ENCODE measurements around the gene PCDHAC1. TPM values are rescaled to one million over a fixed set of nuclear protein-coding genes. Genes with fewer than 3 reads are reported as not detected.
"Not testable (repeated sequence)": the region's sequence is repeated elsewhere in the genome, so short reads cannot be mapped to it uniquely, and the experiment has no call there.

The PCDHAC1 gene, protein sequence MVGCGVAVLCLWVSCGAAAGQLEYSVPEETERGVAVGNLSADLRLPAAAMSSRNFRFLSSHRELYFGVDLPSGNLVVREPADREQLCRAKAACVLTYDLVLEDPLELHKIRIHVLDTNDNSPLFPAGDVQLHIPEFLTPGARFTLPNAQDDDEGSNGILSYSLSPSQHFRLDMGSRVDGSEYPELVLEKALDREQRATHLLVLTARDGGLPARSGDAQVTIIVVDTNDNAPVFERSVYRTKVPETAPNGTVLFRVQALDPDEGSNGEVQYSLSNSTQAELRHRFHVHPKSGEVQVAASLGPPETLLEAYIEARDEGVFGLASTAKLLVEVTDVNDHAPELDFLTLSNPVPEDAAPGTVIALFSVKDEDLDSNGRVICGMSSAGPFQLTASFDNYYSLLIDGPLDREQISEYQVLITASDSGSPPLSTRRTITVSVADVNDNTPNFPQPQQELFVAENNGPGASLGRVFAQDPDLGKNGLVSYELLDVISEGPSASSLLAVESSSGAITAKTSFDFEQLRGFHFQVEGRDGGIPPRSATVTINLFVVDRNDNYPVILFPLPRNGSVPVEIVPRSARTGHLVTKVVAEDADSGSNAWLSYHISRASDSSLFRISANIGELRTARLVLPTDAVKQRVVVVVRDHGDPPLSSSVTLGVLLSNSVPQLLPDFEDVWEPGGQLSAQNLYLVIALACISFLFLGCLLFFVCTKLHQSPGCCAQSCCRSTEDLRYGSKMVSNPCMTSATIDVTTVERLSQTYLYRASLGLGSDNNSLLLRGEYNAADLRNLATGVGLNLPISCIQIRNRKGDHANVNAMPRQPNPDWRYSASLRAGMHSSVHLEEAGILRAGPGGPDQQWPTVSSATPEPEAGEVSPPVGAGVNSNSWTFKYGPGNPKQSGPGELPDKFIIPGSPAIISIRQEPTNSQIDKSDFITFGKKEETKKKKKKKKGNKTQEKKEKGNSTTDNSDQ
- polyA plus RNA-seq (2013, experiment 1 of 4) = 2.5 TPM
- polyA plus RNA-seq (2013, experiment 2 of 4) = 2.3 TPM
- polyA plus RNA-seq (2013, experiment 3 of 4) = 2.0 TPM
- 2.5 TPM for polyA plus RNA-seq (2013, experiment 4 of 4)

- H3K4me3 ChIP-seq (ENCODE audit: insufficient read depth, low read depth, low read length) = peak within 1 kb of the TSS; percentile 46
- no peak within 1 kb of the TSS for H3K27ac ChIP-seq (ENCODE audit: insufficient read depth, low read depth, low read length, poor library complexity, severe bottlenecking)
- no peaks in the 10 kb centered on the region for H3K36me3 ChIP-seq (ENCODE audit: control insufficient read depth, insufficient read depth, low read length)
- WGBS, 2 experiments = 3% methylated on average over 40 to 41 of the region's 41 CpGs
- H3K27me3 ChIP-seq (ENCODE audit: control insufficient read depth, insufficient read depth, low read length, poor library complexity, severe bottlenecking) = peaks cover 41% of the 10 kb centered on the region
- no peaks in the 10 kb centered on the region for H3K9me3 ChIP-seq (ENCODE audit: control insufficient read depth, low read length)
- H3K4me1 ChIP-seq (ENCODE audit: control insufficient read depth, insufficient read depth, low read length) = no peaks in the 10 kb centered on the region
Measured at GRCh38 chr5:140925806-140926442, at the start of gene PCDHAC1. Gene PCDHAC1, plus strand, starts transcription at chr5:140926299. Its CDS starts 594 bp downstream, at chr5:140926893.

GRCh38 chr5:140876541-140877261 is 49.4 kb upstream of the PCDHAC1 start:
- not testable (repeated sequence) for H3K4me1 ChIP-seq (ENCODE audit: control insufficient read depth, insufficient read depth, low read length); H3K9me3 ChIP-seq (ENCODE audit: control insufficient read depth, low read length); H3K27me3 ChIP-seq (ENCODE audit: control insufficient read depth, insufficient read depth, low read length, poor library complexity, severe bottlenecking); H3K27ac ChIP-seq (ENCODE audit: insufficient read depth, low read depth, low read length, poor library complexity, severe bottlenecking); H3K4me3 ChIP-seq (ENCODE audit: insufficient read depth, low read depth, low read length)
- WGBS, 2 experiments = 96 to 97% methylated on average over 80 of the region's 80 CpGs
- H3K36me3 ChIP-seq (ENCODE audit: control insufficient read depth, insufficient read depth, low read length) = peaks cover 11% of the 10 kb centered on the region

- no peak overlapping the region for H3K4me3 ChIP-seq (ENCODE audit: insufficient read depth, low read depth, low read length)
- no peaks in the 10 kb centered on the region for H3K27me3 ChIP-seq (ENCODE audit: control insufficient read depth, insufficient read depth, low read length, poor library complexity, severe bottlenecking)
- H3K4me1 ChIP-seq (ENCODE audit: control insufficient read depth, insufficient read depth, low read length) = no peaks in the 10 kb centered on the region
- H3K36me3 ChIP-seq (ENCODE audit: control insufficient read depth, insufficient read depth, low read length) = peaks cover 11% of the 10 kb centered on the region
- H3K9me3 ChIP-seq (ENCODE audit: control insufficient read depth, low read length) = no peaks in the 10 kb centered on the region
- 97% methylated on average over 37 of the region's 37 CpGs for WGBS, 2 experiments
- no peak overlapping the region for H3K27ac ChIP-seq (ENCODE audit: insufficient read depth, low read depth, low read length, poor library complexity, severe bottlenecking)
Measured at GRCh38 chr5:140877262-140877581, 48.9 kb upstream of the PCDHAC1 start.

DNA sequence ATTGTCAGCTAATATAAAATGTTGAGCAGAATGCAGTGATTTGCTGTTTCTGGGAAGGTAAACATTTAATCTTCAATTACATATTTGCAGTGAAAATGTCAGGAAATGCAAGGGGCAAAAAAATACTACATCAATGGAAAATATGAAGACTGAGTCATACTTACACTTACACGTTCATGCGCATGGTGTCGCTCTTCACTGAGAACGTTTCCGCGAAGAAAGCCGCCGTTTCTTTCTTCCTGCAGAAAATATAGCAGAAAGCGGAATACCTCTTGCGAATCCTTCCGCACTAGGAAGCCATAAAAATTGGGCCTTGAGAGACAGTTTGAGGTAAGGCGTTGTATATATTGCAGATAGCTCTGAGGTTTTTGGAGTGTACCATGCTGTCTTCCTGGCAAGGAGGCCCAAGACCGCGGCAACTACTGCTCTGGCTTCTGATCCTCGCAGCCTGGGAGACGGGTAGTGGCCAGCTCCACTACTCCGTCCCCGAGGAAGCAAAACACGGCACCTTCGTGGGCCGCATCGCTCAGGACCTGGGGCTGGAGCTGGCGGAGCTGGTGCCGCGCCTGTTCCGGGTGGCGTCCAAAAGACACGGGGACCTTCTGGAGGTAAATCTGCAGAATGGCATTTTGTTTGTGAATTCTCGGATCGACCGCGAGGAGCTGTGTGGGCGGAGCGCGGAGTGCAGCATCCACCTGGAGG is 44.1 kb upstream of the PCDHAC1 start, which contains the start of gene PCDHA13:
Gene PCDHA13 (plus strand): TSS at position 236 of the 702 bp plus-strand sequence. CDS start 145 bp downstream, at position 381.
- H3K27ac ChIP-seq (ENCODE audit: insufficient read depth, low read depth, low read length, poor library complexity, severe bottlenecking) = no peak within 1 kb of the TSS
- peaks cover 9% of the 10 kb centered on the region for H3K36me3 ChIP-seq (ENCODE audit: control insufficient read depth, insufficient read depth, low read length)
- no peaks in the 10 kb centered on the region for H3K27me3 ChIP-seq (ENCODE audit: control insufficient read depth, insufficient read depth, low read length, poor library complexity, severe bottlenecking)
- WGBS, 2 experiments = 67 to 72% methylated on average over 28 to 29 of the region's 35 CpGs
- H3K4me1 ChIP-seq (ENCODE audit: control insufficient read depth, insufficient read depth, low read length) = no peaks in the 10 kb centered on the region
- peak within 1 kb of the TSS; percentile 34 for H3K4me3 ChIP-seq (ENCODE audit: insufficient read depth, low read depth, low read length)
- no peaks in the 10 kb centered on the region for H3K9me3 ChIP-seq (ENCODE audit: control insufficient read depth, low read length)

GRCh38 chr5:140882591-140882899 is 43.6 kb upstream of the PCDHAC1 start:
- no peaks in the 10 kb centered on the region for H3K4me1 ChIP-seq (ENCODE audit: control insufficient read depth, insufficient read depth, low read length)
- H3K27ac ChIP-seq (ENCODE audit: insufficient read depth, low read depth, low read length, poor library complexity, severe bottlenecking) = no peak overlapping the region
- WGBS, 2 experiments = 73 to 74% methylated on average over 12 of the region's 12 CpGs
- H3K9me3 ChIP-seq (ENCODE audit: control insufficient read depth, low read length) = no peaks in the 10 kb centered on the region
- H3K4me3 ChIP-seq (ENCODE audit: insufficient read depth, low read depth, low read length) = peak overlapping the region; percentile 34
- H3K27me3 ChIP-seq (ENCODE audit: control insufficient read depth, insufficient read depth, low read length, poor library complexity, severe bottlenecking) = no peaks in the 10 kb centered on the region
- peaks cover 9% of the 10 kb centered on the region for H3K36me3 ChIP-seq (ENCODE audit: control insufficient read depth, insufficient read depth, low read length)

DNA sequence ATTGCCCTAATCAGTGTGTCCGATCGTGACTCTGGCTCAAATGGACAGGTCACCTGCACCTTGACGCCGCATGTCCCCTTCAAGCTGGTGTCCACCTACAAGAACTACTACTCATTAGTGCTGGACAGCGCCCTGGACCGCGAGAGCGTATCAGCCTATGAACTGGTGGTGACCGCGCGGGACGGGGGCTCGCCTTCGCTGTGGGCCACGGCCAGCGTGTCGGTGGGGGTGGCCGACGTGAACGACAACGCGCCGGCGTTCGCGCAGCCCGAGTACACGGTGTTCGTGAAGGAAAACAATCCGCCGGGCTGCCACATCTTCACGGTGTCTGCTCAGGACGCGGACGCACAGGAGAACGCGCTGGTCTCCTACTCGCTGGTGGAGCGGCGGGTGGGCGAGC is 42.7 kb upstream of the PCDHAC1 start:
- WGBS, 2 experiments = 97% methylated on average over 41 of the region's 41 CpGs
- Histone ChIP-seq H3K27me3 (ENCODE audit: control insufficient read depth, insufficient read depth, low read length, poor library complexity, severe bottlenecking) (no peaks in the 10 kb centered on the region), H3K9me3 (ENCODE audit: control insufficient read depth, low read length) (no peaks in the 10 kb centered on the region), H3K4me1 (ENCODE audit: control insufficient read depth, insufficient read depth, low read length) (no peaks in the 10 kb centered on the region), H3K4me3 (ENCODE audit: insufficient read depth, low read depth, low read length) (no peak overlapping the region), H3K36me3 (ENCODE audit: control insufficient read depth, insufficient read depth, low read length) (peaks cover 9% of the 10 kb centered on the region), H3K27ac (ENCODE audit: insufficient read depth, low read depth, low read length, poor library complexity, severe bottlenecking) (no peak overlapping the region)

- Histone ChIP-seq H3K4me3 (ENCODE audit: insufficient read depth, low read depth, low read length) (no peak overlapping the region), H3K9me3 (ENCODE audit: control insufficient read depth, low read length) (no peaks in the 10 kb centered on the region), H3K27me3 (ENCODE audit: control insufficient read depth, insufficient read depth, low read length, poor library complexity, severe bottlenecking) (no peaks in the 10 kb centered on the region), H3K27ac (ENCODE audit: insufficient read depth, low read depth, low read length, poor library complexity, severe bottlenecking) (no peak overlapping the region), H3K36me3 (ENCODE audit: control insufficient read depth, insufficient read depth, low read length) (peaks cover 9% of the 10 kb centered on the region), H3K4me1 (ENCODE audit: control insufficient read depth, insufficient read depth, low read length) (no peaks in the 10 kb centered on the region)
- 97% methylated on average over 79 of the region's 79 CpGs for WGBS, 2 experiments
Measured at GRCh38 chr5:140883927-140884697, 42.0 kb upstream of the PCDHAC1 start.

- 88 to 95% methylated on average over 1 of the region's 1 CpG for WGBS, 2 experiments
- Histone ChIP-seq H3K4me1 (ENCODE audit: control insufficient read depth, insufficient read depth, low read length) (no peaks in the 10 kb centered on the region), H3K9me3 (ENCODE audit: control insufficient read depth, low read length) (no peaks in the 10 kb centered on the region), H3K27ac (ENCODE audit: insufficient read depth, low read depth, low read length, poor library complexity, severe bottlenecking) (no peak overlapping the region), H3K27me3 (ENCODE audit: control insufficient read depth, insufficient read depth, low read length, poor library complexity, severe bottlenecking) (no peaks in the 10 kb centered on the region), H3K36me3 (ENCODE audit: control insufficient read depth, insufficient read depth, low read length) (no peaks in the 10 kb centered on the region), H3K4me3 (ENCODE audit: insufficient read depth, low read depth, low read length) (no peak overlapping the region)
Measured at GRCh38 chr5:140916325-140916724, 9.8 kb upstream of the PCDHAC1 start.
